K562 (cell line): ENCODE data around the gene NQO2. TPM values are rescaled to one million over a fixed set of nuclear protein-coding genes. Genes with fewer than 3 reads are reported as not detected.

Source experiments
- ATF7 ChIP-seq: fragments of 450-650 bp; IDR thresholded peaks from 2 replicates; pipeline ENCODE4 v1.7.1; 2014; ENCODE audit warnings: mild to moderate bottlenecking, moderate library complexity
- DEAF1 ChIP-seq: fragments of 450-650 bp; formaldehyde crosslinking; IDR thresholded peaks from 2 replicates; pipeline ENCODE4 v1.4.0; 2020; ENCODE audit warnings: mild to moderate bottlenecking, moderate library complexity
- DNMT1 ChIP-seq: fragments of 450-650 bp; IDR thresholded peaks from 2 replicates; pipeline ENCODE4 v1.6.1; 2016; ENCODE audit warnings: antibody characterized with exemption, mild to moderate bottlenecking
- DPF2 ChIP-seq: fragments of 450-650 bp; IDR thresholded peaks from 2 replicates; pipeline ENCODE4 v1.6.1; 2016
- HES1 ChIP-seq: fragments of 450-650 bp; IDR thresholded peaks from 2 replicates; pipeline ENCODE4 v1.6.1; 2016; ENCODE audit warnings: low read depth, mild to moderate bottlenecking, moderate library complexity
- HMGN3 ChIP-seq: IDR thresholded peaks from 2 replicates; pipeline ENCODE4 v1.6.1; 2011; ENCODE audit warnings: borderline replicate concordance, low read depth, mild to moderate bottlenecking, mixed read lengths, low read length; ENCODE audit not compliant: insufficient read length; ENCODE audit errors: extremely low read depth
- NFE2L1 ChIP-seq: fragments of 450-650 bp; IDR thresholded peaks from 2 replicates; pipeline ENCODE4 v1.6.1; 2016; ENCODE audit warnings: missing genetic modification characterization, low read depth, mild to moderate bottlenecking, missing compliant biosample characterization, moderate library complexity, borderline replicate concordance
- NFIX ChIP-seq: fragments of 250-450 bp; sonication (Bioruptor Pico); IDR thresholded peaks from 2 replicates; pipeline ENCODE4 v1.4.0; 2020; ENCODE audit warnings: low read depth, mild to moderate bottlenecking, moderate library complexity
- PBX2 ChIP-seq, 2 experiments: IDR thresholded peaks in 1 of 2; conservative IDR thresholded peaks in 1 of 2; 2 replicates each; pipeline ENCODE4 v1.6.1; 2016; ENCODE audit warnings: low read depth in 2 of 2, mild to moderate bottlenecking in 1 of 2, missing compliant biosample characterization in 1 of 2, missing genetic modification characterization in 1 of 2, moderate library complexity in 1 of 2
- POLR2B ChIP-seq: fragments of 450-650 bp; IDR thresholded peaks from 2 replicates; pipeline ENCODE4 v1.6.1; 2018; ENCODE audit warnings: low read depth; ENCODE audit not compliant: partially characterized antibody
- RREB1 ChIP-seq: fragments of 250-450 bp; sonication (Bioruptor Pico); IDR thresholded peaks from 2 replicates; pipeline ENCODE4 v1.4.0; 2020
- TBL1XR1 ChIP-seq, 2 experiments: IDR thresholded peaks; 2 replicates each; pipeline ENCODE4 v1.6.1; 2012; ENCODE audit warnings: improper control_type of control experiment in 2 of 2, low read length in 2 of 2, mild to moderate bottlenecking in 1 of 2
- ZNF121 ChIP-seq: sonication (generic); formaldehyde crosslinking; conservative IDR thresholded peaks from 2 replicates; pipeline ENCODE4 v1.8.0; 2022; ENCODE audit warnings: missing genetic modification reagents
- ZNF197 ChIP-seq: fragments of 200-800 bp; sonication (Bioruptor generic); IDR thresholded peaks from 2 replicates; pipeline ENCODE4 v1.6.1; 2016; ENCODE audit warnings: low read depth, missing genetic modification characterization, missing compliant biosample characterization
- polyA plus RNA-seq, 8 experiments: library from polyadenylated mRNA; depleted of rRNA in 4 of 8; stranded (reverse) in 5 of 8; unstranded in 3 of 8; fragments of >200 nt; fragmentation: Nextera tagmentation in 2 of 8; fragmentation: Illumina TruSeq in 1 of 8; extraction: Ambion mirVana in 2 of 8; extraction: Trizol in 1 of 8; gene quantifications; 2 replicates each; pipeline versions ENCODE4 v1.2.1 to v1.2.3, GENCODE V29; 2011 to 2014; ENCODE audit warnings: inconsistent platforms in 1 of 8, missing spikeins in 1 of 8
- total RNA-seq, 7 experiments: library from RNA; depleted of rRNA in 6 of 7; stranded (reverse); fragments of >200 nt in 6 of 7; fragmentation: Illumina TruSeq in 2 of 7; extraction: Trizol in 2 of 7; gene quantifications; 2 replicates each; pipeline versions ENCODE4 v1.2.1 to v1.2.3, GENCODE V29; 2011 to 2021; ENCODE audit warnings: low replicate concordance in 1 of 7

Gene NQO2
- total and polyA plus RNA-seq, 9 of the 15 experiments (the other 6 are each of a cell fraction or from before 2014, with no cell fraction given): 54.6 to 214 (median 116) TPM

- TF ChIP-seq HES1 (no peak), PBX2 (CRISPR knock-in tag; IDR thresholded peaks at IDR 0.05; ENCODE audit: low read depth) (no peak), PBX2 (tag; conservative IDR thresholded peaks at IDR 0.05; ENCODE audit: low read depth) (no peak), ZNF197 (CRISPR knock-in tag) (peak; percentile 61; the same call in 1 of the 2 replicates), DNMT1 (no peak), HMGN3 (peak; percentile 83), ZNF121 (CRISPR knock-in tag) (0 out of 2 replicates have a peak, but pooled peaks have one; percentile 37), TBL1XR1 (IDR thresholded peaks at IDR 0.05; ENCODE audit: low read length in 2 of 2) (peak; percentile 8 to 10; a peak in 2 of 4 replicates), POLR2B (peak; percentile 73), RREB1 (CRISPR knock-in tag) (peak; percentile 61; the same call in 1 of the 2 replicates), NFE2L1 (tag) (no peak), ATF7 (peak; percentile 75), DEAF1 (CRISPR knock-in tag) (peak; percentile 94), DPF2 (peak; percentile 79), NFIX (no peak)
These were observed 11.0 kb upstream of the NQO2 start (continued) for GRCh38 chr6:2988426-2989331.
